Keratinocyte (primary cell): ENCODE results near the gene WDR5. TPM values are rescaled to one million over a fixed set of nuclear protein-coding genes. Genes with fewer than 3 reads are reported as not detected.

Source experiments
- DNase-seq: peaks from one replicate; pipeline ENCODE4 v3.0.0-alpha.2; 2011; ENCODE audit warnings: low read depth, missing footprints, low spot score
- FAIRE-seq: peaks from 2 replicates; lab custom pipeline; 2011; peaks lifted over from hg19 to GRCh38; lab: Jason Lieb, UNC
- H2AFZ ChIP-seq: 2 replicates; pipeline ENCODE4 v1.6.0; 2012; ENCODE audit warnings: low read length, control low read depth, inconsistent platforms; ENCODE audit not compliant: control insufficient read depth
- H3K27ac ChIP-seq: 2 replicates; pipeline ENCODE4 v1.5.1; 2011; ENCODE audit warnings: low read length; ENCODE audit not compliant: control insufficient read depth, insufficient read depth
- H3K27me3 ChIP-seq: 3 replicates; pipeline ENCODE4 v1.6.0; 2011; ENCODE audit warnings: low read length; ENCODE audit not compliant: control insufficient read depth, insufficient read depth; ENCODE audit errors: extremely low read depth
- H3K36me3 ChIP-seq, 2 experiments: 2 replicates in 1 of 2; 3 replicates in 1 of 2; pipeline ENCODE4 v1.5.1; 2011; ENCODE audit warnings: low read length in 2 of 2, mild to moderate bottlenecking in 1 of 2; ENCODE audit not compliant: control insufficient read depth in 2 of 2, insufficient read depth in 2 of 2; ENCODE audit errors: extremely low read depth in 1 of 2
- H3K4me1 ChIP-seq: 3 replicates; pipeline ENCODE4 v1.5.1; 2011; ENCODE audit warnings: low read length; ENCODE audit not compliant: control insufficient read depth, insufficient read depth; ENCODE audit errors: extremely low read depth
- H3K4me2 ChIP-seq: 3 replicates; pipeline ENCODE4 v1.6.0; 2011; ENCODE audit warnings: low read depth, low read length; ENCODE audit not compliant: control insufficient read depth, insufficient read depth; ENCODE audit errors: extremely low read depth
- H3K4me3 ChIP-seq, 3 experiments: fragments of 200-600 bp in 1 of 3; sonication (generic) in 1 of 3; 2 replicates in 2 of 3; 3 replicates in 1 of 3; pipeline ENCODE4 v1.5.1; 2011 to 2016; ENCODE audit warnings: low read length in 3 of 3, mild to moderate bottlenecking in 3 of 3, control low read depth in 2 of 3, inconsistent platforms in 1 of 3, low read depth in 1 of 3, mixed read lengths in 1 of 3, mixed run types in 1 of 3, moderate library complexity in 1 of 3; ENCODE audit not compliant: control insufficient read depth in 2 of 3, insufficient read depth in 2 of 3; ENCODE audit errors: extremely low read depth in 1 of 3
- H3K79me2 ChIP-seq: 2 replicates; pipeline ENCODE4 v1.6.0; 2012; ENCODE audit warnings: low read length; ENCODE audit not compliant: control insufficient read depth, insufficient read depth
- H3K9ac ChIP-seq: 3 replicates; pipeline ENCODE4 v1.6.0; 2011; ENCODE audit warnings: low read length; ENCODE audit not compliant: control insufficient read depth, insufficient read depth; ENCODE audit errors: extremely low read depth
- H3K9me1 ChIP-seq: 3 replicates; pipeline ENCODE4 v1.6.0; 2011; ENCODE audit warnings: low read length; ENCODE audit not compliant: control insufficient read depth, insufficient read depth; ENCODE audit errors: extremely low read depth
- H3K9me3 ChIP-seq: 2 replicates; pipeline ENCODE4 v1.5.1; 2012; ENCODE audit warnings: low read depth, low read length; ENCODE audit not compliant: control insufficient read depth
- H4K20me1 ChIP-seq: 3 replicates; pipeline ENCODE4 v1.6.0; 2011; ENCODE audit warnings: low read length; ENCODE audit not compliant: control insufficient read depth, insufficient read depth; ENCODE audit errors: extremely low read depth
- CTCF ChIP-seq, 3 experiments: IDR thresholded peaks in 1 of 3; conservative IDR thresholded peaks in 1 of 3; optimal IDR thresholded peaks in 1 of 3; 2 replicates in 2 of 3; 3 replicates in 1 of 3; pipeline versions ENCODE3 to v1.5.1; 2011; ENCODE audit warnings: low read length in 3 of 3, mild to moderate bottlenecking in 3 of 3, moderate library complexity in 2 of 3, control low read depth in 1 of 3, inconsistent platforms in 1 of 3; ENCODE audit not compliant: insufficient read depth in 2 of 3; ENCODE audit errors: extremely low read depth in 1 of 3
- EZH2 ChIP-seq: IDR thresholded peaks from one replicate; pipeline ENCODE4 v1.6.1; 2012; ENCODE audit warnings: inconsistent platforms, mild to moderate bottlenecking, low read length, moderate library complexity
- dilution Hi-C: fragments of 300-500 bp; cut with MboI; formaldehyde crosslinking; loops from one replicate; pipeline ENCODE4 v1.7.0; 2020; ENCODE audit warnings: low sequenced_read_pairs; ENCODE audit not compliant: extremely low pct_ligation_motif_present
- polyA plus RNA-seq, 5 experiments: library from polyadenylated mRNA; depleted of rRNA in 3 of 5; stranded (reverse) in 3 of 5; stranded (forward) in 1 of 5; unstranded in 1 of 5; fragments of >200 nt; gene quantifications; 1 replicate in 1 of 5; 2 replicates in 3 of 5; 3 replicates in 1 of 5; pipeline versions ENCODE4 v1.2.1 to v1.2.3, GENCODE V29; 2011 to 2012; ENCODE audit warnings: missing spikeins in 2 of 5, low read depth in 1 of 5, low replicate concordance in 1 of 5

Gene WDR5
- polyA plus RNA-seq, 1 donor (not counting 4 experiments of a cell fraction or from before 2014, with no cell fraction given) = 31.2 TPM

- Histone ChIP-seq H3K27me3 (no peaks in the 10 kb centered on the region), H3K27ac (peak overlapping the region; percentile 66), H3K4me1 (peaks cover 39% of the 10 kb centered on the region), H3K4me3 (peak overlapping the region; percentile 74 to 87 (median 82)), H4K20me1 (peaks cover 11% of the 10 kb centered on the region), H3K9me1 (no peaks in the 10 kb centered on the region), H3K9me3 (no peaks in the 10 kb centered on the region), H3K36me3 (peaks cover 0 to 2% of the 10 kb centered on the region in 2 experiments), H2AFZ (peak overlapping the region; percentile 93), H3K4me2 (peak overlapping the region; percentile 91), H3K79me2 (peaks cover 37% of the 10 kb centered on the region), H3K9ac (peak overlapping the region; percentile 83)
- DNase-seq (no peak), FAIRE-seq (no peak)
- dilution Hi-C loops = no loop called here
- TF ChIP-seq CTCF (optimal IDR thresholded peaks at IDR 0.05 in 1 of 3, IDR thresholded peaks at IDR 0.05 in 1 of 3, conservative IDR thresholded peaks at IDR 0.05 in 1 of 3; ENCODE audit: extremely low read depth in 1 of 3, insufficient read depth in 2 of 3, low read length in 3 of 3) (no peak), EZH2 (no peak)
Observed at GRCh38 chr9:134134949-134135342, 936 bp upstream of the WDR5 start.

GRCh38 chr9:134136118-134136995, 475 bp downstream of the WDR5 start:
- TF ChIP-seq EZH2 (no peak), CTCF (optimal IDR thresholded peaks at IDR 0.05 in 1 of 3, IDR thresholded peaks at IDR 0.05 in 1 of 3, conservative IDR thresholded peaks at IDR 0.05 in 1 of 3; ENCODE audit: extremely low read depth in 1 of 3, insufficient read depth in 2 of 3, low read length in 3 of 3) (no peak)
- Histone ChIP-seq H3K36me3 (peaks cover 3 to 12% of the 10 kb centered on the region in 2 experiments), H3K4me3 (peak overlapping the region; percentile 84 to 93 (median 90)), H3K4me1 (peaks cover 31% of the 10 kb centered on the region), H2AFZ (no peak overlapping the region), H3K27ac (peak overlapping the region; percentile 62), H3K9ac (peak overlapping the region; percentile 89), H4K20me1 (peaks cover 11% of the 10 kb centered on the region), H3K9me1 (no peaks in the 10 kb centered on the region), H3K79me2 (peaks cover 46% of the 10 kb centered on the region), H3K27me3 (no peaks in the 10 kb centered on the region), H3K4me2 (peak overlapping the region; percentile 95), H3K9me3 (no peaks in the 10 kb centered on the region)
- dilution Hi-C loops = no loop called here
- FAIRE-seq (peak; percentile 20), DNase-seq (no peak)
